GM21529 (cell line): ENCODE data around the gene PLB1.

Experiments
- ATAC-seq: cut with Tn5 transposase; IDR thresholded peaks from one replicate; pipeline ENCODE4 v1.9.1; 2021; ENCODE audit not compliant: unreplicated experiment

The PLB1 gene

GRCh38 chr2:28681606-28682005 lies 185.7 kb downstream of the PLB1 start:
- peak; percentile 3 for ATAC-seq

- ATAC-seq: no peak
These were observed 187.3 kb downstream of the PLB1 start for GRCh38 chr2:28683100-28683706.

- no peak for ATAC-seq
These were observed 188.4 kb downstream of the PLB1 start for GRCh38 chr2:28684142-28684858.

- no peak for ATAC-seq
These were observed 191.3 kb downstream of the PLB1 start for GRCh38 chr2:28687171-28687570.

- no peak for ATAC-seq
These were observed 192.0 kb downstream of the PLB1 start for GRCh38 chr2:28687640-28688385.

- ATAC-seq: no peak
These were observed 193.0 kb downstream of the PLB1 start for GRCh38 chr2:28688818-28689217.

- no peak for ATAC-seq
These were observed 193.9 kb downstream of the PLB1 start for GRCh38 chr2:28689771-28690170.

- no peak for ATAC-seq
These were observed 196.6 kb downstream of the PLB1 start for GRCh38 chr2:28692411-28692810.

- ATAC-seq: no peak
These were observed 197.4 kb downstream of the PLB1 start for GRCh38 chr2:28693223-28693622.
